GM18502 (cell line): ENCODE measurements around the gene MLLT3.

Experiments used
- ATAC-seq: cut with Tn5 transposase; IDR thresholded peaks from one replicate; pipeline ENCODE4 v1.9.1; 2021; ENCODE audit warnings: mild to moderate bottlenecking; ENCODE audit not compliant: unreplicated experiment, poor library complexity

Gene MLLT3

GRCh38 chr9:20622330-20623020 lies at the start of gene MLLT3:
Gene MLLT3, minus strand, starts transcription at chr9:20622499.
- peak; percentile 80 for ATAC-seq

GRCh38 chr9:20671635-20672034 lies 49.3 kb upstream of the MLLT3 start:
- no peak for ATAC-seq

GRCh38 chr9:20670395-20670794 lies 48.1 kb upstream of the MLLT3 start:
- ATAC-seq = no peak

GRCh38 chr9:20664501-20664900 lies 42.2 kb upstream of the MLLT3 start:
- no peak for ATAC-seq

GRCh38 chr9:20663133-20663532 lies 40.8 kb upstream of the MLLT3 start:
- no peak for ATAC-seq

GRCh38 chr9:20662156-20662555 lies 39.9 kb upstream of the MLLT3 start:
- ATAC-seq = no peak

GRCh38 chr9:20659474-20659967 lies 37.2 kb upstream of the MLLT3 start:
- peak; percentile 16 for ATAC-seq

- peak; percentile 62 for ATAC-seq
Measured at GRCh38 chr9:20658677-20659473, 36.6 kb upstream of the MLLT3 start.

- ATAC-seq = peak; percentile 9
Measured at GRCh38 chr9:20658246-20658667, 36.0 kb upstream of the MLLT3 start.

- no peak for ATAC-seq
Measured at GRCh38 chr9:20651939-20652338, 29.6 kb upstream of the MLLT3 start.

GRCh38 chr9:20650750-20651299 lies 28.5 kb upstream of the MLLT3 start:
- no peak for ATAC-seq

- ATAC-seq = no peak
Measured at GRCh38 chr9:20650313-20650712, 28.0 kb upstream of the MLLT3 start.

GRCh38 chr9:20649381-20649780 lies 27.1 kb upstream of the MLLT3 start:
- no peak for ATAC-seq

GRCh38 chr9:20646656-20647055 lies 24.4 kb upstream of the MLLT3 start:
- no peak for ATAC-seq

- no peak for ATAC-seq
Measured at GRCh38 chr9:20643660-20644059, 21.4 kb upstream of the MLLT3 start.

- no peak for ATAC-seq
Measured at GRCh38 chr9:20642045-20642444, 19.7 kb upstream of the MLLT3 start.

GRCh38 chr9:20640331-20641187 lies 18.3 kb upstream of the MLLT3 start:
- ATAC-seq = peak; percentile 91

GRCh38 chr9:20636888-20637440 lies 14.7 kb upstream of the MLLT3 start:
- no peak for ATAC-seq

- ATAC-seq = no peak
Measured at GRCh38 chr9:20634895-20635294, 12.6 kb upstream of the MLLT3 start.

- no peak for ATAC-seq
Measured at GRCh38 chr9:20632705-20633104, 10.4 kb upstream of the MLLT3 start.
